Hepatocyte (in vitro differentiated cells): ENCODE results near the gene INHBE. TPM values are rescaled to one million over a fixed set of nuclear protein-coding genes. Genes with fewer than 3 reads are reported as not detected.

Experiments
- DNase-seq: peaks from one replicate; pipeline ENCODE4 v3.0.0-alpha.2; 2016; ENCODE audit warnings: low spot score
- H2AFZ ChIP-seq: fragments of 200-600 bp; sonication (generic); 2 replicates; pipeline ENCODE4 v1.6.0; 2016; ENCODE audit warnings: antibody characterized with exemption, mild to moderate bottlenecking
- H3K27ac ChIP-seq: fragments of 200-600 bp; sonication (generic); 2 replicates; pipeline ENCODE4 v1.5.1; 2016; ENCODE audit warnings: mild to moderate bottlenecking
- H3K27me3 ChIP-seq: fragments of 200-600 bp; sonication (generic); 2 replicates; pipeline ENCODE4 v1.6.1; 2016
- H3K36me3 ChIP-seq: fragments of 200-600 bp; sonication (generic); replicated peaks from 2 replicates; pipeline ENCODE4 v1.5.1; 2016; ENCODE audit warnings: low read depth; ENCODE audit not compliant: insufficient read depth
- H3K4me1 ChIP-seq: fragments of 200-600 bp; sonication (generic); 2 replicates; pipeline ENCODE4 v1.5.1; 2016; ENCODE audit warnings: mild to moderate bottlenecking, moderate library complexity; ENCODE audit not compliant: insufficient read depth
- H3K4me2 ChIP-seq: fragments of 200-600 bp; sonication (generic); 2 replicates; pipeline ENCODE4 v1.6.0; 2016
- H3K4me3 ChIP-seq: fragments of 200-600 bp; sonication (generic); 2 replicates; pipeline ENCODE4 v1.5.1; 2016; ENCODE audit warnings: mild to moderate bottlenecking
- H3K79me2 ChIP-seq: fragments of 200-600 bp; sonication (generic); 2 replicates; pipeline ENCODE4 v1.6.0; 2017; ENCODE audit warnings: mild to moderate bottlenecking
- H3K9me2 ChIP-seq: fragments of 200-600 bp; sonication (generic); replicated peaks from 2 replicates; pipeline ENCODE4 v1.6.0; 2017; ENCODE audit warnings: mild to moderate bottlenecking; ENCODE audit not compliant: insufficient read depth
- H3K9me3 ChIP-seq: fragments of 200-600 bp; sonication (generic); 2 replicates; pipeline ENCODE4 v1.5.1; 2016; ENCODE audit warnings: low read depth, mild to moderate bottlenecking
- H4K20me1 ChIP-seq: fragments of 200-600 bp; sonication (generic); 2 replicates; pipeline ENCODE4 v1.6.0; 2016; ENCODE audit warnings: mild to moderate bottlenecking; ENCODE audit not compliant: insufficient read depth, poor library complexity, severe bottlenecking
- EZH2 ChIP-seq: fragments of 200-600 bp; sonication (generic); IDR thresholded peaks from 2 replicates; pipeline ENCODE4 v1.6.1; 2016; ENCODE audit warnings: antibody characterized with exemption, mild to moderate bottlenecking, borderline replicate concordance
- EZH2phosphoT487 ChIP-seq: fragments of 200-600 bp; sonication (generic); IDR thresholded peaks from one replicate; pipeline ENCODE4 v1.6.1; 2018; ENCODE audit warnings: antibody characterized with exemption, mild to moderate bottlenecking, low read depth, moderate library complexity; ENCODE audit not compliant: unreplicated experiment, severe bottlenecking
- WGBS: methylation state at CpG from one replicate; pipeline ENCODE4 v1.1.6; 2016; ENCODE audit warnings: low lambda C conversion rate; ENCODE audit errors: missing lambda C conversion rate; 5-methylcytosine and 5-hydroxymethylcytosine counted together
- polyA plus RNA-seq: library from polyadenylated mRNA; unstranded; fragments of >200 nt; fragmentation: Nextera tagmentation; extraction: Ambion mirVana; gene quantifications from 2 replicates; pipeline ENCODE4 v1.2.1, GENCODE V29; 2016
- total RNA-seq: library from RNA; depleted of rRNA; stranded (reverse); fragments of >200 nt; gene quantifications from 2 replicates; pipeline ENCODE4 v1.2.3, GENCODE V29; 2014
- TF ChIP-seq, protein P1 (sequence below): fragments of 200-600 bp; sonication (generic); IDR thresholded peaks from 2 replicates; pipeline ENCODE4 v1.5.1; 2016; ENCODE audit warnings: antibody characterized with exemption, mild to moderate bottlenecking; ENCODE audit not compliant: poor library complexity

INHBE gene
- total and polyA plus RNA-seq, 2 experiments from 2014 or later = 15.1 to 44.2 TPM

- Histone ChIP-seq H3K9me3 (no peaks in the 10 kb centered on the region), H3K4me3 (no peak overlapping the region), H2AFZ (no peak overlapping the region), H3K27me3 (peaks cover 44% of the 10 kb centered on the region), H3K79me2 (no peaks in the 10 kb centered on the region), H4K20me1 (no peaks in the 10 kb centered on the region), H3K4me1 (peaks cover 15% of the 10 kb centered on the region), H3K4me2 (no peak overlapping the region), H3K36me3 (no peaks in the 10 kb centered on the region), H3K27ac (no peak overlapping the region), H3K9me2 (no peaks in the 10 kb centered on the region)
- no peak for DNase-seq
- 91% methylated on average over 3 of the region's 4 CpGs for WGBS
- TF ChIP-seq, protein P1, sequence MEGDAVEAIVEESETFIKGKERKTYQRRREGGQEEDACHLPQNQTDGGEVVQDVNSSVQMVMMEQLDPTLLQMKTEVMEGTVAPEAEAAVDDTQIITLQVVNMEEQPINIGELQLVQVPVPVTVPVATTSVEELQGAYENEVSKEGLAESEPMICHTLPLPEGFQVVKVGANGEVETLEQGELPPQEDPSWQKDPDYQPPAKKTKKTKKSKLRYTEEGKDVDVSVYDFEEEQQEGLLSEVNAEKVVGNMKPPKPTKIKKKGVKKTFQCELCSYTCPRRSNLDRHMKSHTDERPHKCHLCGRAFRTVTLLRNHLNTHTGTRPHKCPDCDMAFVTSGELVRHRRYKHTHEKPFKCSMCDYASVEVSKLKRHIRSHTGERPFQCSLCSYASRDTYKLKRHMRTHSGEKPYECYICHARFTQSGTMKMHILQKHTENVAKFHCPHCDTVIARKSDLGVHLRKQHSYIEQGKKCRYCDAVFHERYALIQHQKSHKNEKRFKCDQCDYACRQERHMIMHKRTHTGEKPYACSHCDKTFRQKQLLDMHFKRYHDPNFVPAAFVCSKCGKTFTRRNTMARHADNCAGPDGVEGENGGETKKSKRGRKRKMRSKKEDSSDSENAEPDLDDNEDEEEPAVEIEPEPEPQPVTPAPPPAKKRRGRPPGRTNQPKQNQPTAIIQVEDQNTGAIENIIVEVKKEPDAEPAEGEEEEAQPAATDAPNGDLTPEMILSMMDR = no peak
- no peak for TF ChIP-seq EZH2
Measured at GRCh38 chr12:57470970-57471656, 16.0 kb downstream of the INHBE start.

- Histone ChIP-seq H3K9me3 (no peaks in the 10 kb centered on the region), H3K79me2 (no peaks in the 10 kb centered on the region), H2AFZ (no peak overlapping the region), H3K36me3 (no peaks in the 10 kb centered on the region), H3K4me2 (no peak overlapping the region), H3K4me3 (no peak overlapping the region), H3K27ac (no peak overlapping the region), H3K4me1 (peaks cover 17% of the 10 kb centered on the region), H3K27me3 (peaks cover 50% of the 10 kb centered on the region), H3K9me2 (no peaks in the 10 kb centered on the region), H4K20me1 (no peaks in the 10 kb centered on the region)
- TF ChIP-seq EZH2phosphoT487 (no peak), EZH2 (no peak)
- TF ChIP-seq, protein P1 = no peak
- DNase-seq = no peak
- 89% methylated on average over 3 of the region's 3 CpGs for WGBS
Measured at GRCh38 chr12:57471661-57472060, 16.6 kb downstream of the INHBE start.

DNA sequence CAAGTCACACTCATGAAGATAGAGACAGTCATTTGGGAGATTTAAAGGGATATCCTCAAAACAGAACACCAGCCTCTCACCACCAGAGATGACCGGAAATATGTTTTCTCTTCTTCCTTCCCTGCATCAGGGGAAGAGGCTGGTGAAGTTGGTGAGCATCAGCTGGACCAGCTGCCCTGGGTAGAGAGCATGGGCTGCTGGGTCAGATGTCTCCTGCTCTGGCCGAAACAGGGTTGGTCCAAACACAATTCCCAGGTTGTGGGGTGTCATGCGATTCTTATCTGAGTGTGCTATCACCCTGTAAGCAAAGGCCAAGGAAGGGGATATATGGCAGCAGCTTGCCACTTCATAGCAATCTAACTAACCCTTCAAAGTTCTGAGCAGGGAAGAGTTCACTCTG, 17.3 kb downstream of the INHBE start:
- WGBS = 94% methylated on average over 3 of the region's 3 CpGs
- no peak overlapping the region for H3K4me3 ChIP-seq
- DNase-seq = no peak
- peaks cover 17% of the 10 kb centered on the region for H3K4me1 ChIP-seq
- no peaks in the 10 kb centered on the region for H3K79me2 ChIP-seq
- H3K9me2 ChIP-seq = no peaks in the 10 kb centered on the region
- H4K20me1 ChIP-seq = no peaks in the 10 kb centered on the region
- H3K27me3 ChIP-seq = peaks cover 57% of the 10 kb centered on the region
- H3K27ac ChIP-seq = no peak overlapping the region
- no peaks in the 10 kb centered on the region for H3K9me3 ChIP-seq
- no peaks in the 10 kb centered on the region for H3K36me3 ChIP-seq
- H3K4me2 ChIP-seq = no peak overlapping the region
- no peak overlapping the region for H2AFZ ChIP-seq
- TF ChIP-seq EZH2 (no peak), EZH2phosphoT487 (no peak)
- TF ChIP-seq, protein P1 = no peak
